H1 (cell line): Measurements from ENCODE around the gene LPCAT3. TPM values are rescaled to one million over a fixed set of nuclear protein-coding genes. Genes with fewer than 3 reads are reported as not detected.

Experiments
- ATF3 ChIP-seq: IDR thresholded peaks from 2 replicates; pipeline ENCODE4 v1.6.1; 2011; ENCODE audit warnings: low read depth, mild to moderate bottlenecking, low read length; ENCODE audit not compliant: insufficient read depth
- BRCA1 ChIP-seq: IDR thresholded peaks from 2 replicates; pipeline ENCODE4 v1.6.1; 2012; ENCODE audit warnings: low read depth, low read length, improper control_type of control experiment
- CBX5 ChIP-seq: fragments of 300-800, 300-1000 bp; sonication (generic); IDR thresholded peaks from 2 replicates; pipeline ENCODE4 v1.7.1; 2016; ENCODE audit warnings: antibody characterized with exemption, low read length, low read depth
- CBX8 ChIP-seq: fragments of 300-800, 300-1000 bp; sonication (generic); IDR thresholded peaks from 2 replicates; pipeline ENCODE4 v1.7.1; 2016; ENCODE audit warnings: low read depth, low read length, borderline replicate concordance
- KDM1A ChIP-seq: fragments of 200-600, 300-600 bp; sonication (generic); IDR thresholded peaks from 2 replicates; pipeline ENCODE4 v1.7.1; 2016; ENCODE audit warnings: mild to moderate bottlenecking, low read length, borderline replicate concordance
- MAFK ChIP-seq: IDR thresholded peaks from 2 replicates; pipeline ENCODE4 v1.6.1; 2012; ENCODE audit warnings: low read depth, mild to moderate bottlenecking, improper control_type of control experiment, low read length
- NRF1 ChIP-seq: IDR thresholded peaks from 2 replicates; pipeline ENCODE4 v1.6.1; 2011; ENCODE audit warnings: mild to moderate bottlenecking, low read depth, low read length, improper control_type of control experiment
- polyA plus RNA-seq, 7 experiments: library from polyadenylated mRNA; depleted of rRNA in 3 of 7; stranded (reverse) in 5 of 7; unstranded in 2 of 7; fragments of >200 nt in 5 of 7; fragments of 200-250 nt in 2 of 7; gene quantifications; 1 replicate in 5 of 7; 2 replicates in 1 of 7; 4 replicates in 1 of 7; pipeline versions ENCODE4 v1.2.1 to v1.2.3, GENCODE V29; 2011 to 2013; ENCODE audit warnings: missing spikeins in 2 of 7, mixed read lengths in 2 of 7
- total RNA-seq: library from RNA; stranded (reverse); fragmentation: NEBNext Ultra II Directional; extraction: Animal tissue kit (Norgen Biotek cat#: 25700); gene quantifications from 2 replicates; pipeline ENCODE4 v1.2.1, GENCODE V29; 2021

Gene LPCAT3
- total and polyA plus RNA-seq, 2 of the 8 experiments (the other 6 are each of a cell fraction or from before 2014, with no cell fraction given) = 55.8 to 70.4 TPM

DNA sequence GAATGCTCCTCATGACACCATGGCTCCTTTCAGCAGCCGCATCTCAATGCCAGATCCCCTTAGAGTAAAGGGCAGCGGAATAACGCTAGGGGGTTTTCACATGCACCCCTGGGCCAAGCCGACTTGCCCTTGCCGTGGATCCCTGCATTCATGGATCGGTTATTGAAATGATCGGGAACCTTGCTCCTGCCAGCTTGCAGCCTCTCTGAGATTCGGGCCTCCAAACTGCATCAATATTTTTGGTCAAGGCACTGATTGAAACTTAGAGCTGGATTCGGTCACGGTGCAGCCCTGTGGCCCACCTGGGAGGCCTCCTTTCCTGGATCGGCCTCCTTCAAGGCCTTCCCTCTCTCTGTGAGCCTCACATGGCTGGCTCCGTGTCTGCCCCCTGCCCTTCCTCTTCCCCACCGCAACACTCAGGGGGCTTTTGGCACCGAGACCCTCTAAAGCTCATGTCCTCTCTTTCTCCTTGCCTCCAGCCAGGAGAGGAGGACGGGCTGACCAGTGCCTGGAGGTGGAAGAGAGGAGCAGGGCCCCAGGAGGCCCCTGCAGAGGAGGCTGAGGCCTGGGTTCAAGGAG lies 65.3 kb downstream of the LPCAT3 start (continued):
- no peak for TF ChIP-seq CBX8
- TF ChIP-seq BRCA1 = no peak
- no peak for TF ChIP-seq KDM1A
- no peak for TF ChIP-seq CBX5
- TF ChIP-seq MAFK = no peak
- no peak for TF ChIP-seq ATF3
- TF ChIP-seq NRF1 = no peak
